Hypothalamus (tissue), 51 donors: Measurements from ENCODE around the gene VAMP4.
A peak's percentile ranks its signal among the peaks of the same experiment; 100 is the strongest.

Experiments
- DNase-seq, 51 donors: peaks; one replicate each; lab custom pipeline; 2025; lab: John Stamatoyannopoulos, UW

VAMP4 gene, protein sequence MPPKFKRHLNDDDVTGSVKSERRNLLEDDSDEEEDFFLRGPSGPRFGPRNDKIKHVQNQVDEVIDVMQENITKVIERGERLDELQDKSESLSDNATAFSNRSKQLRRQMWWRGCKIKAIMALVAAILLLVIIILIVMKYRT

DNA sequence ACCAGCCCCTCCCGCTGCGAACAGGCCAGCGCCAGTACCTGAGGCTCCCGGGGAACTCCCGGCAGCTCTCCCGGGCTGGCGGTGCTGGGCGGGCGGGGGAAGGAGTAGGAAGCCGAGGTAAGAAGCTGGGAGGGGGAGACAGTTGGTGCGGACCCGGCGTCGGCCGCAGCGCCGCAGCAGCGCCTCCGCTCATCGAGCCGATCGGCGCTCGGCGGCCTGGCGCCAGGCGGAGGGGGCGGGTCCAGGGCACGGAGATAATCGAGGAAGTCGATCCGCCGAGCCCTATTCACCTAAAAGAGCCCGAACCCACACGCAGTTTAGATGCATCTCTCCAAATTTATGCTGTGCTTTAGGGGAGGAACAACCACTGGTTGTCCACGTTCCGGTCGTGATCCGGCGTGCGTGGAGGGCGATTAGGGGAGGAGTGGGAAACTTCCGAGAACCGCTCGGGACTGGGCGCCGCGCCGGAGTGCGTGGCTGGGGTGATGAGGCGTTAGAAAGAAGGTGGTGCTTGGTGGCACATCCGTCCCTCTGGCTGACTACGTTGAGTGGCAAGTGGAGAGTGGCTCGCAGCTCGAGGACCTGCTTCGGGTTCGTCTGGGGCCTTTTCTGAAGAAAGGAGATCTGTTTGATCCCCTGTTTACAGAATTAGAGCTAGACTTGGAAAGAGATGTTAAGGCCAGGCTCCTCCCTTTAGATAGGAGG is at the start of gene VAMP4:
TSS of gene VAMP4 (minus strand) at position 194 of the 705 bp plus-strand sequence. CDS start 3,651 bp downstream, outside the sequence.
- peak; percentile 49 to 96 (median 79) for DNase-seq

DNA sequence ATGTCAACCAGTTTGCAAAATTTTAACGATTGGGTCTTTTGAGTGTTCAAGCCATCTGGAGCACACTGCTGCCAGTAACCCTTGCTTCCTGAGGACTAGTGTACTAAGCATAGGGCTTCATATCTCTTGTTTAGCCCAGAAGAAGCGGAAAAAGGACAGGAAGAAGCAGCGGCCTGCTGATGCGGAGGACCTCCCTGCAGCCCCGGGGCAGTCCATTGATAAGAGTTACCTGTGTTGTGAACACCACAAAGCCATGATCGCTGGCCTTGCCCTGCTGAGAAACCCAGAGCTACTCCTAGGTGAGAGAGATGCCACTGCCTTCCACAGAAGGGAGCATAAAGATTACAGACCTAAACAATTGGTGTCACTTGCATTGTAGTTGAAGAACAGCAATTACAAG is 48.5 kb upstream of the VAMP4 start:
- DNase-seq = no peak

DNA sequence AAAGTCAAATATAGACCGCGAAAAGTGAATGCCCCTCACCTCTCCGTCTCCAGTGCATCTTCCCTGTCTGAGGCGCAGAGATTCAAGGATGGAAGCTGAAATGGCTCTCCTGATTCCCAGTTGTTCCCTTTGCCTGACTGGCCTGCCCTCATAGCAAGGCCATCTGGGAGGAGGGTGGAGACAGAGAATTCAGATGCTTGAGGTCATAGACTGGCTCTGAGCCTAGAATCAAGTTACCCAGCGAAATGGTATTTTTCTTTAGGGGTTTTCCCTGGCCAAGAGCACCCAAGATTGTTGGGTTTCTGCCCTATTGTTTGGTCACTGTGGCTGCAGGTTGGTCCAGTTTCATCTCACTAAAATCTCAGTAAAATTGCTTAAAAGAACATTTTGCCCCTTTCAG is 46.8 kb upstream of the VAMP4 start:
- DNase-seq = no peak

DNA sequence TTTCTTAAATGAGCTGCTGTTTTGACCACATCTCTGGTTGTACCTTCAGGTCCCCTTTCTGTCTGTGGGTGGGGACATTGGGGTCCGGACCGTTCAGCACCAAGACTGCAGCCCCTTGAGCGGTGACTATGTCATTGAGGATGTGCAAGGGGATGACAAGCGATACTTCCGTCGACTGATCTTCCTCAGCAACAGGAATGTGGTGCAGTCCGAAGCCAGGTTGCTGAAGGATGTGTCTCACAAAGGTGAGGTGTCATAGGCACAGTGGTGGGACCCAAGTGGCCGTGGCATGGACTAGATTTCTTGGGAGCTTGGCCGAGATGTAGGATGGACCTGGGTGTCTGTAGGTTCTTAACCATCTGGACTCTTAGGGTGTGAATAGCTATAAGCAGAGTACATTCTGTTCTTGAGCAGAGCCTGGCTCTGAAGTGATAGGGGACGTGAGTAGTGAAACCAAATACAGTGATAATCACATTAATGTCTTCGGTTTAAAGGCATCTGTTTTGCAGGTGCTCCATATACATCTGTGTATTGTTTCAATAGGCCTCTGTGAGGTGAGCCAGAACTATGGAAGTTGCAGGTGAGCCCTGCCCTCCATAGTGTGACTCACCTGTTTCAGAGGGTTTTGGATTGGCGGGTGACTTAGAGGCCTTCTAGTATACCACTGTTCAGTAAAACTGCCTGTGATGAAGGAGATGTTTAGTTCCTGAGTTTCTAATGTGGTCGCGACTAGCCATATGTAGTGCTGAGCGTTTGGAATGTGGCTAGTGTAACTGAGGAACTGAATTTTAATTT is 46.0 kb upstream of the VAMP4 start:
- DNase-seq = no peak

DNA sequence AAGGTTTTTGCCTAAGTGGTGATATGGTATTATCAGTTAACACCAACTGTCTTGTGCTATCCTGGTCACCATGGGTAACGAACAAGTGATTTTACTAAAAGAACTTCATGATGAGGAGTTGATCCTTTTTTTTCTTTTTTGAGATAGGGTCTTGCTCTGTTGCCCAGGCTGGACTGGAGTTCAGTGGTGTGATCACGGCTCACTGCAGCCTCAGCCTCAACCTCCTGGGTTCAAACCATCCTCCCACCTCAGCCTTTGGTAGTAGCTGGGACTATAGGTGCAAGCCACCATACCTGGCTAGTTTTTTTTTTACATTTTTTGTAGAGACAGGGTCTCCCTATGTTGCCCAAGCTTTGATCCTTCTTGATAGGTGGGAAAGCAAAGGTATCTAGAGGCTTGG is 44.7 kb upstream of the VAMP4 start:
- DNase-seq = no peak

DNA sequence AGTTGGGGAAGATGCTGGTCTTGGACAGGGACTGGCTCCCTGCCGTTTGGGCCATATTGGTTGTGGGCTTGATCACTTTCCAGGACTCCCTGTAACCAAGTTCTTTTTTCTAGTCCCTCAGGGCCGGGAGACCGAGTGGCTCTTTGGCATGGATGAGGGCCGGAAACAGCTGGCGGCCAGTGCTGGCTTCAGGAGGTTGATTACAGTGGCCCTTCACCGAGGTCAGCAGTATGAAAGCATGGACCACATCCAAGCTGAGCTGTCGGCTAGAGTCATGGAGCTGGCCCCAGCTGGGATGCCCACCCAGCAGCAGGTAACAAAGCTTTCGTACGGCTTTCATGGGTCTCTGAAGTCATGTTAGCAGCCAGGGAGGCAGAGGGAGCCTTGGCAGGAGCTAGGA is 43.9 kb upstream of the VAMP4 start:
- DNase-seq = no peak

DNA sequence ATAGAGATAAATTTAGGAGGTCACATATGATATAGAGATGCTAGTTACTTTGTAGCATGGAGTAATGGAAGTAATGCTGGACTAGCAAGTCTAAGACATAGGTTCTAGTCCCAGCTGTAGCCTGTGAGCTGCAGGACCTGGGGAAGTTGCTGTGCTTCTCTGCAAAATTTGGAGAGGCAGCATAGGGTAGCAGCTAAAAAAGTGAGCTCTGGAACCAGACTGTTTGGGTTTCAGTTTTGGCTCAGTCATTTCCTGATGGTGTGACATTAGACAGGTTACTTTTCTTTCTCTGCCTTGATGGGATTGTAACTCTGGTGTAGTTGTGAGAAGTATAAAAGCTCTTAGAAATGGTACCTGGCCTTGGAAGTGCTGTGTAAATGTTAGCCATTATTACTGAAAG is 42.9 kb upstream of the VAMP4 start:
- no peak for DNase-seq

DNA sequence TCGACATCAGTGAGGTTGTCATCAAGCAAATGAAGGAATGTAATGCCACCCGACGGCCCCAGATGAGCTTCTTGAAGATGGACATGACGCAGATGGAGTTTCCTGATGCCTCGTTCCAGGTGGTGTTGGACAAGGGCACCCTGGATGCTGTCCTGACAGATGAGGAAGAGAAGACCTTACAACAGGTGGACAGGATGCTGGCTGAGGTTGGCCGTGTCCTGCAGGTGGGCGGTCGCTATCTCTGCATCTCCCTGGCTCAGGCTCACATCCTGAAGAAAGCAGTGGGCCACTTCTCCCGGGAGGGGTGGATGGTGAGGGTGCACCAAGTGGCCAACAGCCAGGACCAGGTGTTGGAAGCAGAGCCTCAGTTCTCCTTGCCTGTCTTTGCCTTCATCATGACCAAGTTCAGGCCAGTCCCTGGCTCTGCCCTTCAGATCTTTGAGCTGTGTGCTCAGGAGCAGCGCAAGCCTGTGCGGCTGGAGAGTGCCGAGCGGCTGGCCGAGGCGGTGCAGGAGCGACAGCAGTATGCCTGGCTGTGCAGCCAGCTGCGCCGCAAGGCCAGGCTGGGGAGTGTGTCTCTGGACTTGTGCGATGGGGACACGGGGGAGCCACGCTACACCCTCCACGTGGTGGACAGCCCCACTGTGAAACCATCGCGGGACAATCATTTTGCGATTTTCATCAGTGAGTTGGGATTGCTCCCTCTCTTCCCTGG is 42.1 kb upstream of the VAMP4 start:
- no peak for DNase-seq

DNA sequence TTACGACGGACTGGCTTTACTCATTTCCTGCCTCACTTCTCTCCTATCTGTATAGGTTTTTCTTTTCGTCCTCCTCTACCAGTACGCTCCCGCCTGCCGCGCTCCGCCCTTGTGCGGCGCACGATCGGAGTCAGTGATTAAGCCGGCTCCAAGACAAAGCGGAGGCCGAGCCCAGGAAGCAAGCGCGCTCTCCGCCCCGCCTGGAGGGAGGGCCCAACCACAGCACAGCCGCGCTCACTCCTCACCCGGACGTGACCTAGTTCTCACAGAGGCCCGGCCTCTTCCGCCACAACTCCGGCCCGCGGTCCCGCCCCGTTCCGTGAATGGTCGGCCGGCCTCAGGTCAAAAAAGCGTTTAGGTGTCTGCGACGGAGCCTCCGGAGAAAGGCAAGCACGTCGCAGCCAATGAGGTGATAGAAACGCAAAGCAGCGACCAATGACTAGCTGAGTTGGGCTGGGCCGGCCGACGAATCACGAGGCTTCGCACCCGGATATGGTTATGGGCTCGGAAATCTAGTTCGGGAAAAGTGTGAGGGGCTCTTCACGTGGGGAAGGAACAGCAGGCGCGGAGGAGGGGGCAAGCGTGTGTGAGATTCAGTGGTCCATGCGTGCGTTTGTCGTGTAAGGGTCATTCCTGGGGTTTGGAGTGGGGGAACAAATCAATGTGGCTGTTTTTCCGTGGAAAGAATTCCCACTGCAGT is 39.5 kb upstream of the VAMP4 start, which contains the start of gene METTL13:
TSS of gene METTL13 (plus strand) at position 485 of the 700 bp plus-strand sequence. CDS start 308 bp downstream, outside the sequence.
- peak; percentile 80 to 100 (median 98) for DNase-seq

DNA sequence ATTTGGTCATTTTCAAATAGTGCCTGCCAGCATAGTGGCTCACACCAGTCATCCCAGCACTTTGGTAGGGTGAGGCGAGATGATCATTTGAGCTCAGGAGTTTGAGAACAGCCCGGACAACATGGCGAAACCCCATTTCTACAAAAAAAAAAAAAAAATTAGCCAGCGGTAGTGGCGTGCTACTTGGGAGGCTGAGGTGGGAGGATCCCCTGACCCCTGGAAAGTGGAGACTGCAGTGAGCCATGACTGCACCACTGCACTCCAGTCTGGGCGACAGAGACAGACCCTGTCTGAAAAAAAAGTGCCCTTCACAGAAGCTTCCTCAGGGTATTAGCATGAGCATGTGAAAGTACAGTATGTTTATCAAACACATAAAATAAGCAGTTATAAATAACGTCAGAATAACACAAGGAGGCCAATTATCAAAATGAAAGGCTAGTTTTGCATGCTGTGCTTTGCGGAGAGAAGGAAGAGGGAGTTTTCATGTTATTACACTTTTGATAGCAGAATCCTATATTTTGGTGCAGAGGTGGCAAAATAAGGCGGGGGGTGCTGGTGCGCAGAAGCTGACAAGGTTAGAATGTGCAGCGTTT is 38.8 kb upstream of the VAMP4 start:
- no peak for DNase-seq

DNA sequence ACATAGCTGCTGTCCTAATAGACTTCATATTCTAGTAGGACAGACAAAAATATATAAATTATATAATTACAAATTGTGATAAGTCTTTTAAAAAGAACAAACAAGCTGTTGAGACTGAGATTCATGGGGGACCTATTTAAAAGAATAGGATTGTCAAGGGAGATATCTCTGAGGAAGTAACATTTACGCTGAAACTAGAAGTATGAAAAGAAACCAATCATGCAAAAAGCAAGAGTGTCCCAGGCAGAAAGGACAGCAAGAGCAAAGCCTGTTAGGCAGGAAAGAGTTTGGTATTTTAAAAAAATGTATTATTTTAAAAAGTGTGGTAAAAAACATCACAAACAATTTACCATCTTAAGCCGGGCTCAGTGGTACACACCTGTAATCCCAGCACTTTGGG is 30.4 kb upstream of the VAMP4 start:
- DNase-seq = no peak

DNA sequence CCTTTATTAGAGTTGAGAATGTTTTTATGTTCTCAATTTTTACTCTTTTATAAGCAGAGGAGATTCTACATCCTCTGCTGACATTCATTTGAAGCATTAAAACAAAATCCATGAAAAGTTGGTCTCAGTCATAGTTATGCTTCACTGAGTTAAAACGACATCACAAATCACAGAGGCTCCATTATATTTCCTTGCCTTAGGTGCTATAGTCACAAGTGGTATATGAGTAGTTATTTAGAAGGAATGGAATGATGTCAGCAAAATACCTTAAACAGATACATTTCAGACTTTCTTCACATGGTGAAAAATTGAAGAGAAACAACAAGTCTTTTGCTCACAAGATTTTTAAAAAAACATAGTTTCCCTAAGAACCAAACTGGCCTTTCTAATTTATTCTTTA is 27.9 kb upstream of the VAMP4 start:
- no peak for DNase-seq

DNA sequence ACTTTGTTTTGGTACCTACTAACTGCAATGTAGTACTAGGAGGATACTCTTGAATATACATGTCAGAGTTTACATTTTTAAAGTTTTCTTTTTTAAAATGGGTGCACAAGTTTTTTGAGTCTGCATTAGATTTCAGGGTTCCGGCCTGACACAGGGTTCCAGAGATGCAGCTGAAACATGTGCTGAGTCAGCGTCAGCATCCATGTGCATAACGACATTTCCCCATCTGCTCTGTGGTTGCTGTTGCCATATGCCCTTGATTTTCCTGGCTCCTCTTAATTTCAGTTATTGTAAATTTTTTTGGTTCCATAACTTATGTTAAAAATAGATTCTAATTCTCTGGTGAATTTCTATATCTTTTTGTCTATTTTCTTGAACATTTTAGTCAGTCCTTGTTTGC is 27.3 kb upstream of the VAMP4 start:
- DNase-seq = no peak

DNA sequence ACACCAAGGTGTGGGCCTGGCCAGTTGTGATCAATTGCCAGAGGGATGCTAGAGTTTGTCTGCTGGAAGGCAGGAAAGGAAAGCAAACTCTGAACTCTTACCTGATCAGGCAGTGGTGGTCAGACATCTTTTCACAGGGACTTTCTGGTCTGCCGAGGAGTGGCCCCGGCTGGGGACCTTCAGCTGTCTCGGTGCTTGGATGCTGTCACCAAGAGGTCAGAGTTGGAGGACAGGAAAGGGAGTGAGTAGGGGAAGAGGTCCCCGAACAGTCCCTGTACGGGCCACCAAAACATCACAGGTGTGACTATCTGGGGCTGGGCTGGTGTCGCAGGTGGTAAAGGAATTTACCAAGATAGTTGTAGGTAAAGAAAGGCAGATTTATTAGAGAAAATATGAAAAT is 21.9 kb upstream of the VAMP4 start:
- no peak for DNase-seq

DNA sequence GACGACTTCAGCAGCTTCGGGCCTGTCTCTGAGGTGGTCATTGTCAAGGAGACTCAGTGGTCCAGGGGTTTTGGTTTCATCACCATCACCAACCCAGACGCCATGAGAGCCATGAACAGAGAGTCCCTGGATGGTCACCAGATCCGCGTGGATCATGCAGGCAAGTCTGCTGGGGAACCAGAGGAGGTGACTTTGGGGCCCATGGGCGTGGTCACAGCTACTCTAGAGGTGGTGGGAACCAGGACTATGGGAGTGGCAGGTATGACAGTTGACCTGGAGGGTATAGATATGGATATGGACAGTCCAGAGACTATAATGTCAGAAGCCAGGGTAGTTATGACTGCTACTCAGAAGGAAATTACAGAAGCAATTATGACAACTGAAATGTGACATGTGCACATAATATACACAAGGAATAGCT is 20.3 kb upstream of the VAMP4 start:
- DNase-seq = no peak

DNA sequence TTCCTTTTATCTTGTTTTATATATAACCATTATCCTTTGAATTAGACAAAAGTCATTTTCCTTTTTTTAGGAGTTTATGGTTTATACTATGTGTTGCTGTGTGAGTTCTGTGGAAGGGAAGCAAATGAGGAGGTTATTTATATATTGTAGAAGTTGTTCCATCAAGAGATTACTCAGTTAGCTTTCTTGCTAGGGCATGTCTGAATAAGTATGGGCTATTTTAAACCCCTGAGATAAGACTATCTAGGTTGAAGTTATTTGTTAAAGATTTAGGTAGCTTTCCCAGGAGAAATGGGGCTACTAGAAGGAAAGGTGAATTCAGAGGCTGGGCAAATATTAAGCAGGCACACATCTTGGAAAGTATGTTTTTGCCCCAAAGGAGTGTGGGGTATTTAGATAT is 16.1 kb upstream of the VAMP4 start:
- DNase-seq = no peak

DNA sequence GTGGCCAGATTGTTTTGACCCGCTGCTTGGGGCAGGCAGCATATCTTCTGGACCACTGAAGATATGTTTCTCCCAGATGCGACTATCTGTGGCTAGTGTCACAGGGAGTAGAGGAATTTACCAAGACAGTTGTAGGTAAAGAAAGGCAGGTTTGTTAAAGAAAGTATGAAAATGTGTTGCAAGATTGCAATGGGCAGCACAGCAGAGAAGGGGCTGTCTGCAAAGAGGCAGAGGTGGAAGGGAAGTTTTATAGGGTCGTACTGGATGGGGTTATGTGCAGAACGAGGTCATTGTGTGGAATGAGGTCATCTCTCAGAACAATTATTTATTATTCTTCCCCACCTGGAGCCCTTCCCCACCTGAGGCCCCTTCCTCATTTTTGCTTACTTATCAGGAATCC is 15.0 kb upstream of the VAMP4 start:
- DNase-seq = no peak

DNA sequence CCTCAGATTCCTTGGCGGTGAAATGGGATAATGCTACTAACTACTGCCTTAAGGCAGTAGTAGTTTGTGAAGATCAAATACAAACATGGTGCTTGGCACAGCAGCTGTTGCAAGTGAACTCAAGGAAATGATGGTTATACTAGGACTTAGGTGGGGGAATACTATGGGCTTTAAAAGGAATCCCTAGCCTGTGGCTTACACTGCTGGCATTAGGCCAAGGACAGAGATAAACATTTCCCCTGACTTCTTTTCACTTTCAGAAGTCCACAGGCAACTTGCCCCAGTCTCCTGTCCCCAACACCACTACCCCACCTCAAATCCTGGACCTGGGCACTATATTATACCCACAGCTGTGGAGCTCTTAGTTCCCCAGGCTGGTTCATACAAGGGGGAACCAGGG is 13.1 kb upstream of the VAMP4 start:
- no peak for DNase-seq

DNA sequence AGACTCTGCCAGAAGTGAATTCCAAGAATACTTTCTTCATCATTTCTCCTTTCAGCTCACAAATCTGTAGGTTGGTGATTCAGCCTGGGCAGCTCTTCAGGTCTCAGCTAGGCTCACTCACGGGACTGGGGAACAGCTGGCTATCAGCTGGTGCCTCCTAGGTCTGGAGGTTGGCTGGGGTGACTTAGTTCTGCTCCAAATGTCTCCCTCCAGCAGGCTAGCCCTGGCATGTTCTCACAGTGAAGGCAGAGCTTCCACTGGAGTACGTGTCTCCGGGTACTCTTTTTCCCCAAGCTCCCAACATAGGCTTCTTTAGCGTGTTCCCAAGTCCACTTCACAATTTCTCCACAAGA is 12.5 kb upstream of the VAMP4 start:
- DNase-seq = no peak

DNA sequence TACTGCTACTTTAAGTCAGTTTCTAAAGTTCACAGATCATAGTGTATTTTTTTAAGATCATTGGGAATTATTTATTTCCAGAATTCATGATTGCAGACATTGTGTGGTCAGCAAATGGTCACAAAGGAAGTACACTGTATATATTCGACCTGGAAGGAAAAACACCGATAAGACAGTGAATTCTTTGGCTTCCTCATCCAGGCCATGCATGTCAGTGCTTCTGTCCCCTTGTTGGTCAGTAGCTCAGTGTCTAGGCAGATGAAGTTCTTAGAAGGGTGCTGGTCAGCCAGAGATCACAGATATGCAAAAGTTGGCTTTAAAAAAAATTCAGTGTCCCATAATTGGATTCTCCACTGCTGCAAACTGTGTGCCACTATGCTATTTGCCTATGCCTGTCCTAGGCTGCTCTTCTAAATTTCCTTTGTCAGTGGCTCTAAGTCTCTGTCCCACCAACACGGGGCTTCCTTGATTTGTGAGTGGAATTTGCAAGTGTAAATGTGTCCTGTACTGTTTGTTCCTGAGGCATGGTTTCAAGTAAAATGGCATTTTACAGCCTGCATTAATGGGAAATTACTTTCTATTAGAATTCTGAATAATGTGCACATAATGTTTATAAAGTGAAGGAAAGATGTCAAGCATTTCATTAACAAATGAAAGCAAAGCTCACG is 12.0 kb upstream of the VAMP4 start:
- DNase-seq = no peak
